HG02852 (cell line): ENCODE measurements around the gene NAP1L4.
"Not testable (repeated sequence)": the region's sequence is repeated elsewhere in the genome, so short reads cannot be mapped to it uniquely, and the experiment has no call there.

Source experiments
- ATAC-seq: cut with Tn5 transposase; IDR thresholded peaks from one replicate; pipeline ENCODE4 v1.9.1; 2021; ENCODE audit warnings: mild to moderate bottlenecking, moderate library complexity; ENCODE audit not compliant: unreplicated experiment

NAP1L4 gene

DNA sequence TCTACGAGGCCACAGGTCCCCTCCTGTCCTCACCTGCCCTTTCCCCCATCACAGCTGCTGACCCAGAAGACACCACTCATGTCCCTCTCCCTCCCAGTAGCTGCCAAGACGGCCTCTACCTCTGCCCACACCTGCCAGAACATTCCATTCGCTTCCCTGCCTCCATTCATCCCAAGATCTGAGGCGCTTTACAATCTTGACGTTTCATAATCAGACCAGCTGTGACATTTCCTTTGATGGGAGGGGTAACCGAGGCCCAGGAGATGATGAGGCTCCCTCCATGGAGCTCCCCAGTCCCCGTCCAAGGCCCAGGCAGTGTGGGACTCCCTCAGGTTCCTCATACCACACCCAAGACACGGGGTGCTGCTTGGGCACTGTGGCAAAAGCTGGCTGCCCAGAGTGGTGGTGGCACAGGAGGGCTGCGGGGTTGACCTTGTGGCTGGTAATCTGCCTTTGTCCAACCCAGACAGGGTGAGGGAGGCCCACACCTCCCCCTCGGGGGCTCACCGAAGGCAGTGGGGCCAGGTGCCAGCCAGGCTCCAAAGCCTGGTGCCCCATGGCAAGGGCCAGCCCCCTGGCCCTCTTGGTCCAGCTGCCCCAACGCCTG lies 80.2 kb downstream of the NAP1L4 start:
- ATAC-seq, result no peak

- no peak for ATAC-seq
These were observed 80.9 kb downstream of the NAP1L4 start for GRCh38 chr11:2911088-2911784.

DNA sequence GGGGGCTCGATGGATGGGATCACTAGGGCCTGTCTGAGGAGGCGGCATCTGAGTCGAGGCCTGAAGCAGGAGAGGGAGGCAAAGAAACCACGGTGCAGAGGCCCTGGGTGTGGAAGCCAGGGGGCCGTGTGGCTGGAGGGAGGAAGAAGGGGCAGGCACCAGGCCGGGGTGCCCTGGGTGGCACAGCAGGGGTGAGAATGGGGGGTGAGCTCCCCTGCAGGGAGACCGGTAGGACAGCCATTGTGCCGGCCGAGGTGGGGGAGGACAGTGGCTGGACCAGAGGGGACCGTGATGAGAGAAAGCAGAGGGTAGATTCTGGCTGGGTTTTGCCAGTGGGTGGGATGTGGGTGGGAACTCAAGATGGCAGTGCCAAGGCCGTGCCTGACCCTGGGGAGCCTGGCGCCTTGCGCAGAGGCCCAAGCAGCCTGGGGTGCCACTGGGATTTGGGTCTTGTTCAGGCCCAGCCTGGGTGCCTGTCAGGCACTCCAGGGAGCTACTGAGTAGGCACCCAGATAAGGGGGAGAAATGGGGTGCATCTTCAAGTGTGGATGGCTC lies 81.7 kb downstream of the NAP1L4 start:
- ATAC-seq, result no peak

DNA sequence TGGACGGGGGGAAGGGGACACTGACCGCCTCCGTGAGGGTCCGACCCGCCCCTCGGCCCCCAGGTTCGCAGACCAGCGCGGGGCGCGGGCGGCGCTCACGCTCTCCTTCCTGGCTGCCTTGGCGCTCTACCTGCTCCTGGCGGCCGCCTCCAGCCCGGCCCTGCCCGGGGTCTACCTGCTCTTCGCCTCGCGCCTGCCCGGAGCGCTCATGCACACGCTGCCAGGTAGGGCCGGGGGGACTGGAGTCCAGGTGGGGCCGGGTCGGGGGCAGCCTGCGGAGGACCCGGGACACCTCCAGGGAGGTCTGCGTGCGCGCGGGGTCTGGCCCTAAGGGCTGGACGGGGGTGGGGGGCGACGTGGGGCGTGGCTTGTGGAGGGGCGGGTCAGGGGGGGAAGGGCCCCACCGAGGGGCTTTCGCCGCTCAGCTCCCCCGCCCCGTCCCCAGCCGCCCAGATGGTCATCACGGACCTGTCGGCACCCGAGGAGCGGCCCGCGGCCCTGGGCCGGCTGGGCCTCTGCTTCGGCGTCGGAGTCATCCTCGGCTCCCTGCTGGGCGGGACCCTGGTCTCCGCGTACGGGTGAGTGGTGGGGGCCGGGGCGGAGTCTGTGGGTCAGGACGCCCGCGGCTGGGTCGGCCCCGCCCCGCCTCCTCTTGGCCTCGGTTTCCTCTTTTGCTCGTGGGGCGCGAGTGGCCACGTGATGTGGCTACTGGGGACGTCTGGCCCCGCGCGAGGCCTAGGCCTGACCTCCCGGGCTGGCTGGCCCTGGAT lies 82.8 kb downstream of the NAP1L4 start:
- no peak for ATAC-seq

GRCh38 chr11:2908130-2908529 lies 84.0 kb downstream of the NAP1L4 start:
- no peak for ATAC-seq

- not testable (repeated sequence) for ATAC-seq
These were observed 86.8 kb downstream of the NAP1L4 start for GRCh38 chr11:2905299-2905698.

DNA sequence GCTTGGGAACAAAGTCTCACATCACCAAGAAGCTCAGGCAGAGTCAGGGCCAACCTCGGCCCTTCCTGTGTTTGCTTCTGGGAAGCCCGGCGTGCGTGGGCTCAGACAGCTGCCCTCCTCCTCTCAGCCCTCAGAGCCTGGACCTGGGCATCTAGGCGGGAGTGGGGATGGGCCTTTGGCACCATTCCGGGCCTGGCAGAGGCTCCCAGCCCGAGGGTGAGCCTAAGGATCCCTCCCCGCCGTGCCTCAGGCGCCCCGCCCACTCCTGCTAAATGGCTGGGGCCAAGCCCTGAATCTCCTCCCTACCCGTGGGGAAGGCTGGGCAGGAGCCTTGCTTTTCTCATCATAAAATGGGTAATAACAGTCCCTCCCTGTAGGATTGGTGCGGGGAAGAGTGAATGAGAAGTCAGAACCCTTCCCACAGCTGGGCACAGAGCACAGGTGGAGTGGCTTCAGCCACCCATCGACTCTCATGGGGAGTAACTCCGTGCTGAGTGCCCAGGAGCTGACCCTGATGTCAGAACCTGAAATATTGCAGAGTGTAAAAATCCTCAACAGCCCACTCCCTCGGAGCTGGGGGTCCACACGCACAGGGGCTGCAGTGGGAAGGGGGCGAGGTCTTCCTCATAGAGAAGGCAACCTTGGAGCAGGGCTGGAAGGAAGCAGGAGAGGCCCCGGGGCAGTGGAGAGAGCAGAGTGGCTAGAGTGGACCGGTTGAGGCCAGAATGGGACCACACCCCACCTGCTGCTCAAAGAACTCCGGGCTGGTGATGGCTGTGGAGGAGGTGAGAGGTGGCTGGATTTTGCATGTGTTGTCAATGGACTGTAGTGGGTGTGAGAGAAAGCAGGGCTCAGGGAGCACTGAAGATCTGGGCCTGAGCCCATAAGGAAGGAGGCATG lies 87.7 kb downstream of the NAP1L4 start:
- no peak for ATAC-seq

DNA sequence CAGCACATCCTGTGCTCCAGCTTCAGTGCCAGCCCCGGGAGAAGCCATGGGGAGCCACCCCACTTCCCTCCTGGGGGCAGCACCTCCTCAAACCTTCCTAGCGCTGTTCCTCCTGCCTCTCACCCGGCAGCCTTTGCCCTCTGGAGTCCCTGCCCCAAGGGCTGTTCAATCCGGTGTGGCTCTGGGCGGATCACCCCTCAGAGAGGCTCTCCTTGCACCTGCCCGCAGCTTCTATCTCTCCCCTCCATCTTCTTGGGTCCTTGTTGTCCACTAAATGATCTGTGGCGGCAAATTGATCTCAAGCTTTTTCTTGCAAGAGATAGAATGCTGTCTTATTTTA lies 88.5 kb downstream of the NAP1L4 start:
- ATAC-seq, result no peak

DNA sequence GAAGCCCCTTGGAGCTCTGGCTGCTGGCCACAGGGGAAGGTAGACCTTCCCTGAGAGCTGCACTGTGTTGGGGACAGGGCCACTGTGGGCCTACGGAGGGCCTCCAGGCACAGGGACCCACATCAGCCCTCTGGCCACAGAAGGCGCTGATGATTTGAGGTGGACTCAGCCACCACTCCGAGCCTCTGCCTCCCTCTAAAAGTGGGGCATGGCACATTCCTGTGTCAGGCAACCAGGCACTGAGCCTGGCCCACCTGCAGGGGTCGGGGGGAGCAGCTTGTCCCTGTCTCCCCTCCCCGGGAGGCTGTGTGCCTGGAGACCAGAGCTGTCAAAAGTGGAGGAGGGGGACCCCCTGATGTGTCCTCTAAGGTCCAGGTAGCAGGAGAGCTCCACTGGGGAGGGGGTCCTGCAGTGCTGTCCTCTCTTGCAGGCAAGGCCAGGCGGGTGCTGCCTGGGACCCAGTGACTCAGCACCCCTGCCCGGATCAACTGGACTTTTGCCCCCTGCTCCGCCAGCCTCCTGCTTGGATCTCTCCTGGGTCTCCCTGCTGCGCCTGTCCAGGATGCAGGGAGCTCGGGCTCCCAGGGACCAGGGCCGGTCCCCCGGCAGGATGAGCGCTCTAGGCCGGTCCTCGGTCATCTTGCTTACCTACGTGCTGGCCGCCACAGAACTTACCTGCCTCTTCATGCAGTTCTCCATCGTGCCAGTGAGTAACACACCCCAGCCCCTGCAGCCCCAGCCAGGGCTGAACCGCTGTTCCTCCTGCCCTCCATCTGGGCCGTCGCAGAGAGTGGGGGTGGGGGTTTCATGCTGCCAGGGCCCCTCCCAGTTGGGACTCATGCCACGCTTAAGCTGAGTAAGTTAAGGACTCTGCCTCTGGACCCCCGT lies 89.1 kb downstream of the NAP1L4 start:
- ATAC-seq, result peak; percentile 10

DNA sequence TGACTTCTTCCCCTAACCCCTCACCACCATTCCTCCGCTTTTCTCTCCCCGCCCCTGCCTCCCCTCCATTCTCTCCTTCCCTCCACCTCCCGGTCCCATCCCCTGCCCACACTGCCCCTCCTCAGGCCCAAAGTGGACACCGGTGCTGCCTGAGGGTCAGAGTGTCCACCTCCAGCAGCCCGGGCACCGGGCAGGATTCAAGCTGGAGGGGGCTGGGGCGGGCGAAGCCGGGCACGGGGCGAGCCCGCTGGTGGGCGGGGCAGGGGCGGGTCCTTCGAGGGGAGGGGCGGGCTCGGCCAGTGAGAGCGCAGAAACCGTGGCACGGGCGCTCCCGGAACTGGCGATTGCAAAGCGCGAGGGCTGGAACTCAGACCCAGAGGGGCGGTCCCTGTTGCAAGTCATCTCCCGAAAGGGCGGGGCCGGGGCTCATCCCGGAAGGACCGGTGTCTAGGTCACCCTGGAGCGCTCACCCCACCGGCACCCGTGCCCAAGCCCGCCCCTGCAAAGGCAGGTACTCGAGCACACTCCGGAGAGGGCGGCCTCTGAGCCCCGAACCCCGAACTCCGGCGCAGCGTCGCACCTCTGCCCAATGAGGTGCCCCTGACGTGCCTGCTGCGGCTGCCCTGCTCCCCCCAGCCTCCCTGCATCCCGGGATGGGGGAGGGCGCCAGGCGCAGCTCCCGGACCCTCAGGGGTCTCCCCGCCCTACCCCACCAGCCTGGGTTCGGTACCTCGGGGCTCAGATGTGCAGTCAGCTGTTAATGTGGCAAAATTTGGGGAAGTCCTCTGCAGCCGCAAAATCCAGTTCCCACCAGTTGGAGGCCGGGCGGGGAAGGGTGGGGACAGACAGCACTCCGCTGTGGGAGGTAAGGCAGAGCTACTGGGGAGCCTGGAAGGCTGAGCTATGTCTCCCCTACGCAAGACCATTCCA lies 90.0 kb downstream of the NAP1L4 start:
- ATAC-seq, result peak; percentile 95

DNA sequence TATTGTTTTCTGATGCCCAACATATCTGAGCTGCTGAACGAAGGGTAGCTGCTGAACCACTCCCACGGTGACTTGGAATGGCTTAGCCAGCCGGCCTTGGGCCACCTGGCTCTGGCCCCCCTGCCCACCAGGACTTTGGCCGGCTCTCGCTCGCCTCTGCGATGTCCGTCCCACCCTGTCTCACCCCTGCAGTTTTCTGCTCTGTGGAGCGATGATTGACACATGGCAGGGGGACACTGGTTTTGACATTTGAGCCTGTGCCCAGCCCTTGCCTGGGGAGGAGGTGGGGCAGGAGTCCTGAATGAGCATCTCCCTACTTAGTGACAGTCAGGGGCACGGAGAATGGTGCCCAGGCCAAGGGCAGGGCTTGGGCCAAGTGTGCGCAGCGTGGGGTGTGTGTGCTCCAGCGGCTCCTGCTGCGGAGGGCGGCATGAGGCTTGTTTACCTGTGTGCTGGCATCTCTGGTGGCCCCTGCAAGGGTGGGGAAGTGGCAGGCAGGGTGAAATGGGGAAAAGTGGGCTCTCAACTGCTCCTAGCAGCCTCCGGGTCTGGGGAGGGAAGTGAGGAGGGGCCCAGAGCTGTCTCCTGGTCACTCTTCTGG lies 90.8 kb downstream of the NAP1L4 start:
- no peak for ATAC-seq

GRCh38 chr11:2899080-2899783 lies 92.9 kb downstream of the NAP1L4 start:
- ATAC-seq, result no peak

DNA sequence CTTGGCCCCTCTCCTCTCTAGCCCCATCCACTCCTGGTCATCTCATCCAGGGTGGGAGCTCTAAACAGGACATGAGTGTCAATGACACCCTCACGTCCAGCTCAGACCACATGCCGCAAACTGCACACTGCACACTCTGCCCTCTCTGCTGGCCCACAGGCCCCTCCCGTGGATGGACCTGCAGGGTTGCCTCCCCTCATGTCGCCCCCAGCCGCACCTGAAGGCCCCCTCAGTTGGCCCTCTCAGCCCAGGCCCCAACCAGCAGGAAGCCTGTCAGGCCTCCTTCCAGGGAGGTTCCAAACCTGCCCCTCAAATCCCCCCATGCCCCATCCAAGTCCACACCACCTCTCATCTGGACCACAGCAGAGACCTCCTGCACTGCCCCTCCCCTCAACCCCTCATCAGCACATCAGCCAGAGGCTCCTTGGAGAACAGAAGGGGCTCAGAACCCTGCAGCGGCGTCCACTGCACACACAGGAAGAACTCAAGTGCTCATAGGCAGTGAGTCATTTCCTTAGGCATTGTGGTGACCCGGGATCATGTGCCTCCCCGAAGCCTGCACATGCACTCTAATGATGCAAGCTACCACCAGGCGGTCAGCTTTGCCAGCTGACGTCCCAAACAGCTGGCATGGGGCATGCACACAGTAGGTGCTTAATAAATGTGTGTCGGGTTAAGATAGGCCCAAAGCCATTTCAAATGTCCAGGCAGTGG lies 93.6 kb downstream of the NAP1L4 start:
- ATAC-seq, result no peak

DNA sequence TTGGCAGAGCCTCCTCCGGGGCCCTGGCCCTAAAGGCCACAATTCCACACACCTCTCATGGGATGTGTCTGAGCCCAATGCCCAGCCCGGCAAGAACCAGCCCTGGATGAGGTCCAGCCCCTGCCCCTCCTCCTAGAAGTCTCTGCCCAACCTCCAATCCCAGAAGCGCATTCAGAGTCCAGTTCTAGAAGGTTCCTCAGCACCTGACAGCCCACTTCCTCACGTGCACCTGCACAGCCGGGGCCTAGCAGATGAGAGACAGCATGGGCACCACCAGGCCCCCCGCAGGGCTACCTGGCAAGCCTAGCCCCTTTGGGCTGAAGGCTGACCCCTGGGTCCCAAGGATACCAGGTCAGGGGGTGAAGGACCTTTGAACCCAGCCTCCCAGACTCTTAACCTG lies 95.1 kb downstream of the NAP1L4 start:
- no peak for ATAC-seq

DNA sequence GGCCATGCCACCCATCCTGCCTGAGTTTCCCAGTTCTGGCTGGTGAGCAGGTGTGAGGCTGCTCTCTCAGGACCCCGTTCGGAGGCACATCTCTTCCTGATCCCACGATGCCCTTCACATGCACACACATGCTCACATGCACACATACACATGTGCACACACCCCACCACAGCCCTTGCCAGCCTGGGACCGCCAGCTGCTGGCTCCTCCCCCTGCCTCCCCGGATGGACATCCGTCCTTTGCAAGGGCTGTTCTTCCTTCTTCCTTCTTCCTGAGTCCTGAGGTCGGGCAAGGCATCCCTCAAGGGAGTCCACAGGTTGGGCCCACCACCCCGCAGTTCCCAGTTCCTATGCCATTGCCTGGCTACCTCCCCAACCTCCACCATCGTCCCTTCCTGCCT lies 96.1 kb downstream of the NAP1L4 start:
- ATAC-seq, result no peak
